Bronchial epithelial cell (primary cell): ENCODE measurements around the gene CFAP54. TPM values are rescaled to one million over a fixed set of nuclear protein-coding genes. Genes with fewer than 3 reads are reported as not detected.

Experiments
- DNase-seq: peaks from one replicate; pipeline ENCODE4 v3.0.0-alpha.2; 2010; ENCODE audit warnings: low read depth
- FAIRE-seq: peaks from 2 replicates; lab custom pipeline; 2011; peaks lifted over from hg19 to GRCh38; lab: Jason Lieb, UNC
- H3K27me3 ChIP-seq: 2 replicates; pipeline ENCODE4 v1.5.1; 2011; ENCODE audit warnings: low read length; ENCODE audit not compliant: control insufficient read depth, insufficient read depth
- H3K36me3 ChIP-seq: 2 replicates; pipeline ENCODE4 v1.5.1; 2011; ENCODE audit warnings: low read length; ENCODE audit not compliant: control insufficient read depth, insufficient read depth
- H3K4me3 ChIP-seq: 2 replicates; pipeline ENCODE4 v1.5.1; 2011; ENCODE audit warnings: mild to moderate bottlenecking, low read depth, low read length, control low read depth
- CTCF ChIP-seq: IDR thresholded peaks from 2 replicates; pipeline ENCODE4 v1.5.1; 2011; ENCODE audit warnings: mild to moderate bottlenecking, moderate library complexity, low read length, control low read depth, inconsistent platforms; ENCODE audit not compliant: insufficient read depth, severe bottlenecking
- total RNA-seq: library from RNA; depleted of rRNA; stranded (reverse); fragments of >200 nt; gene quantifications from 2 replicates; pipeline ENCODE4 v1.2.1, GENCODE V29; 2014

The CFAP54 gene
- total RNA-seq, 1 donor from 2014 or later: 0.26 TPM

GRCh38 chr12:96821592-96821991 is 332.2 kb downstream of the CFAP54 start:
- DNase-seq: no peak
- TF ChIP-seq CTCF: no peak
- H3K4me3 ChIP-seq: no peak overlapping the region
- no peak for FAIRE-seq
- no peaks in the 10 kb centered on the region for H3K27me3 ChIP-seq
- no peaks in the 10 kb centered on the region for H3K36me3 ChIP-seq

GRCh38 chr12:96822641-96823040 is 333.3 kb downstream of the CFAP54 start:
- Histone ChIP-seq H3K36me3 (no peaks in the 10 kb centered on the region), H3K27me3 (no peaks in the 10 kb centered on the region), H3K4me3 (no peak overlapping the region)
- no peak for TF ChIP-seq CTCF
- DNase-seq (no peak), FAIRE-seq (no peak)

GRCh38 chr12:96824074-96824837 is 334.9 kb downstream of the CFAP54 start:
- no peak for TF ChIP-seq CTCF
- H3K27me3 ChIP-seq: no peaks in the 10 kb centered on the region
- H3K4me3 ChIP-seq: no peak overlapping the region
- DNase-seq: no peak
- H3K36me3 ChIP-seq: no peaks in the 10 kb centered on the region
- no peak for FAIRE-seq

- TF ChIP-seq CTCF: no peak
- H3K4me3 ChIP-seq: no peak overlapping the region
- no peaks in the 10 kb centered on the region for H3K27me3 ChIP-seq
- DNase-seq (no peak), FAIRE-seq (no peak)
- no peaks in the 10 kb centered on the region for H3K36me3 ChIP-seq
Measured at GRCh38 chr12:96824838-96825236, 335.5 kb downstream of the CFAP54 start.

- FAIRE-seq (peak; percentile 79), DNase-seq (no peak)
- no peak for TF ChIP-seq CTCF
- no peaks in the 10 kb centered on the region for H3K36me3 ChIP-seq
- no peaks in the 10 kb centered on the region for H3K27me3 ChIP-seq
- H3K4me3 ChIP-seq: no peak overlapping the region
Measured at GRCh38 chr12:96828169-96828789, 338.9 kb downstream of the CFAP54 start.
